Glomerular endothelial cell (primary cell): ENCODE data around the gene PICALM. TPM values are rescaled to one million over a fixed set of nuclear protein-coding genes. Genes with fewer than 3 reads are reported as not detected.

ENCODE experiments used
- DNase-seq: peaks from one replicate; pipeline ENCODE4 v3.0.0-alpha.2; 2011; ENCODE audit warnings: low read depth, low spot score; ENCODE audit errors: extremely low read depth
- total RNA-seq: library from RNA; depleted of rRNA; stranded (reverse); fragments of >200 nt; gene quantifications from 2 replicates; pipeline ENCODE4 v1.2.3, GENCODE V29; 2015

The PICALM gene
- total RNA-seq, 1 donor from 2014 or later, result 286 TPM

DNA sequence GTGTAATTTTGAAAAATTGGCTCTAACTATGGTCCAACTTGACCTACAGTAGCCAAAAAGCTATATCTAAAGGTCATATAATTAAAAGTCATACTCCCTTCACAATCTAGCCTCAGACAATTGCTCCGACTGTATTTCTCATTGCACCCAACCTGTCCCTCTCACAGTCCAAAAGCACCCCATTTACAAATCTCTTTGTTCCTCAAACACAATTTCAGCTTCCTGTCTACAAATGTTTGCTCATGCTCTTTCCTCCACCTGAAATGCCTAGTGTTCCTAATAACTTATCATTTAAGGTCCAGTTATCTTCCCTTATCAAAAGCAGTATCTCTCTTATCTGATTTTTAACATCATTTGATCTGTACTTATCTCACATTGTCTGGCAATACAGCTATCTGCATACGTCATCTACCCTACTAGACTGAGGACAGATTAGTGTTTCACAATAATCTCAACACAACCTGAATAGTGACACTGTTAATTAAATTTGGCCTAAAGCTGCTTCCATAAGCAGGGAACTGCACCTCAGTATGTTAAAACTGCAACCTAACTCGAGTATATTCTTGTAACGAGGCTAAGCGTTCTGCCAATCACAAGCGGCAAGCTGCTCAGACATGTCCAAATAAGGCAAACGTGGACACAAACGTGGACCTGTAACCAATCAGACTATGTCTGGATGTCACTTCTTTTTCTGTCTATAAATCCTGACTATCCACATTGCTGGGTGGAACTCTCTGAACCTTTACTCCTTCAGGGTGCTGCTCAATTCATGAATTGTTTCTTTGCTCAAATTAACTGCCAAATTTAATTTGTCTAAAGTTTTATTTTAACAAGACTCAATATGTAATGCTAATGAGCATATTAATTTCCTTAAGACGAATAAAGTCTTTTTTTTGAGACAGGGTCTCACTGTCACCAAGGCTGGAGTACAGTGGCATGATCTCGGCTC is 15.9 kb downstream of the PICALM start:
- no peak for DNase-seq

DNA sequence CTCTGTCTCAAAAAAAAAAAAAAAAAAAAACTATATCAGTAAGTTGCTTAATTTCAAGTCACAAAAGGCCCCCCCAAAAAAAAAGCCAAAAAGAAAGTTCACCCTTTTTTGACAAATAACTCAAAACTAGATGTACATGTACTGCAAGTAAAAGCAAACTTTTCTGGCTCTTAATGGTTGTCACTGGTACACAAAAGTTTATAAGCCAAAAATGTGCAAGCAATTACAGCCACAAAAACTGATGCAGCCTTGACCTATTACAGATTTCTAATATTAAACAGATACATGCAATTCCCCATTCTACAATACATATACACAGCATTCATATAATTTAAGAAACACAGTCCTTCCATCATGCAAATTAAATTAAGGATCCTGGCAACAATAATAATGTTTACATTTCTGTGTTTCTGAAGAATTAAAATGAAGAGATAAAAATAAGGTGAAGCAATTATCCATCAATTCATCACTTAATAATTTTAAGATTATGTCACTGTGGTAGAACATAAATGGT is 18.6 kb downstream of the PICALM start:
- DNase-seq, result no peak

DNA sequence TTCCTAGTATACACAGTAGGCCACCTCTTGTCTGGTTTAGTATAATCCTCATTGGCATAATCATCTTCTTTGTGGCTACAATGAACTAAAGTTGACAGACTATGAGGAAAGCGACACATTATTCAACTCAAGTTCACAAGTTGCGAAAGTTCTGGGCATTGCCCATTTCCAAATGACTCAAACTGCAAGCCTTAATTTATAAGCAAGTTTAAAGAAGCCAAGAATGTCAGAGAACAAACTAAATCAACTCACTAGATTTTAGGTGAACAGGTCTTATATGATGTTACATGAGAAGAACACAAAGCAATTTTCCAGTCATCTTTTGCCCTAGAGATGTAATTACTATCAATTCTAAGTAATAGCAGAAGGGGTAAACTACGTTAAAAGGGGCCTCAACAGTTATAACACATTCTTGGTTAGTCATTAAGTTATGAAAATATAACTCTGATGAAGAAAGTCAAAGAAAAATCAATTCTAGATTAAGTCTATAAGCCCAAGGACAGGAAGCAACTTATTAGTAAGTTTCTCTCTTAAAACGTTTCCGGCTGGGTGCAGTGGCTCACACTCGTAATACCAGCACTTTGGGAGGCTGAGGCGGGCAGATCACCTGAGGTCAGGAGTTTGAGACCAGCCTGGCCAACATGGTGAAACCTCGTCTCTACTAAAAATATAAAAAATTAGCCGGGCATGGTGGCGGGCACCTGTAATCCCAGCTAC is 21.5 kb downstream of the PICALM start:
- DNase-seq, result no peak

DNA sequence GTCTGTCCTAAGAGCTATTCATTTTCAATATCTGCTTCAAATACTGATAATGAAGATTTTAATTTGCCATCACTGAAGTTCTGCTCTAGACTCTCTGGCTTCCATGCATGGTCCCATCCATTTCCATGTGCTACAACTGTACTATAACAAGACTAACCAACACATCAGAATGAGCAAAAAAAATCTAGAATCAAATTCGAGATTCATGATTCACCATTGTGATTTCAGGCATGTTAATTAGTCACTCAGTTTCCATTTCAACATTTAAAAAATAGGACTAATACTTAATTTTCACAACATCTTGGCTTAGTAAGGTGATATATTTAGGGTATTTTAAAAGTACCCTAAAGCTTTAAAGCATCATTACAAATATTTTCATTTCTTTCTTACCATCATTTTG is 22.8 kb downstream of the PICALM start:
- DNase-seq, result no peak

DNA sequence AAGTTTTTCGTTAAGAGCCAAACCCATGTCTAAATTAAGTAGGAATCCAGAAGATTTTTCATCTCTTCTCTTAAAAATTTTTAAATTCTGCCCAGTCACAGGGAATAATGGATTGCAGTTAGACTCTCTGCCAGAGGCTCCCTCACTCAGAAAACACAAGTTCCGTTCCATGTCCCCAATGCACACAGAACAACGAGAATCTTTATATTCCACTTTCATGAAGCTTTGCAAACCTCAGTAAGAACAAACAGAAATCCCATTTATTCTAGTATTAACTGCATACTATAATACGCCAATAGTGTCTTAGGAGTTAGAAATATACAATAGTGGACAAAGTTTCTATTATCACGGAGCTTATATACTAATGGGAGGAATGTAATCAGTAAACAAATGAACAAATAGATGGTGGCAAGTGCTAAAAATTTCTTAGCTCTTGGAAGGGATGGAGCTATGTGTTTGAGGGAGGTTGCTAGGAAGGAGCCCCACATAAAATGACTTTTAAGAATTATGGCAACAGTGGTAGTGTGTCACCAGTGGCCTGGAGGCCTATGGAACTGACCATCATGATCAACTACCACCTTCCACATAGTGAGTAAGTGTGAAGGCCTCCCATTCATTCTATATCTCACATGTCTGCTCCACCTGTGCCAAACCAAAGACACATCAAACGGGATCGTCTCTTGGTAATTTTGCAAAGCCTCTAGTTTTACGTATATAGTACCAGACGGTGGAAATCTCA is 24.9 kb downstream of the PICALM start:
- DNase-seq, result no peak

DNA sequence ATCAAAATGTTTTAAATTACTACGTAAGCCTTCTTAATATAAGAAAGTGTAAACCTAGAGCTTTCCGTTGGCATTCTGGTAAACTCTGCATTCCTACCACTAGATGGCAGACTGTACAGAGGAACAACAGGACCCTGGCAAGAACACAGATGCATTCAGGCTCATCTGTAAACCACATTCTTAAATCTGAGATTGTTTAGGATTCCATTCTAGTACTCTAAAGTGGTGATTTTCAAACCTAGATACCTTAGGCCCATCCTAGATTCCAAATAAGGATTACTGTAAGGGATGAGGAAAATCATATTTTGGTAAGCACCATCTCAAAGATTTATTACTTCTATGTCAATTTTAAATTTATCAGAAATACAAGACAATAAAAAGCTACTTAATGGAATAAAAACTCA is 26.9 kb downstream of the PICALM start:
- DNase-seq, result peak; percentile 93

DNA sequence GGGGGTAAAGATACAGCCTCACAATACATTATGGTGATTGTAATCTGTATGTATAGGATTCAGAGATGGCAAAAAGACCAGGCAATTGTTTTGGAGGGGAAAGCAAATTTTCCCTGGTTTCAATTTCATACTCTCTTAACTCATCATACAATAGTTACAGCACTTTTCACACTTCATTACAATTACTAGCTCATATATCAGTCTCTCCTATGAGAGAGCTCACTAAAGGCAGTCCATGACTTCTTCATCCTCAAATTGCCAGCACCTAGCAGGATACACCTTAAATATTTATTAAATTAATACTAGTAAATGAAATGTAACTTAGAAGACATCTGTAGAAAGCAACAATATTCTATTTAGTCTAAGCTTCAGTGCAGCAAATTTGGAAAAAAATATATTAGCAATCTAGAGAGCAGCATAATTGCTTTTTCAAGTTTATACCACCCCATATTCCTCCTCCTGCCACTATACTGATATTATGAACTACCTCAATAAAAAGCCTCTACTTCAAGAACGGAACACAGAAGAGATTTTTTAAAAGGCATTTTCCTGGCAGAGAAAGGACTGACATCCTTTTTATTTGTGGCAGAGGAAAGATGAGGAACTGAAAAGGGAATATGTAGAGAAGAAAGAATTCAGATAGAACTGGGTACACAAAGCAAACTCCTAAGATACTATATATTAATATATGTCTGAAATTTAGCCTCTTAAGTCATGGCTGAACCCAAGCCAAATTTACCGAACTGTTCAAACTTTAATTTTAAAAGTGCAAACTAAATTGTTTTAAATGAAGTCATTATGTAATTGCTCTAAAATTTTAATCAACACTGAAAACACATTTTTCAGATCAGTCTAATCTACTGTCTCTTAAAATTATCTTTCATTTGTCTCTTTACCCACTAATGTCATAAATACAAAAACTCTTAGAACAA is 27.7 kb downstream of the PICALM start:
- no peak for DNase-seq

DNA sequence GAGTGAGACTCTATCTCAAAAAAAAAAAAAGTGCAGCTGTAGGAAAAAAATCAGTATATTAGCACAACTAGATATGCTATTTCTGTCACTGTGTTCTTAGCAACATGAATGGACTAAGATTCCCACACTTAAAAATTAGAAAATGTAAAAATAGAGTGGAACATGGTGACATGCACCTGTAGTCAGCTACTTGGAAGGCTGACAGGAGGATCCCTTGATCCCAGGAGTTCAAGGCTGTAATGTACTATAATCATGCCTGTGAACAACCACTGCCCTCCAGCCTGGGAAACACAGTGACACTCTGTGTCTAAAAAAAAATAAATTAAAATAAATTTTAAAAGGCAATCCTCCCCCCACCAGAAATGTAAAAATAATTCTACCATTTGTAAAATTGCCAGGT is 29.8 kb downstream of the PICALM start:
- DNase-seq, result no peak

DNA sequence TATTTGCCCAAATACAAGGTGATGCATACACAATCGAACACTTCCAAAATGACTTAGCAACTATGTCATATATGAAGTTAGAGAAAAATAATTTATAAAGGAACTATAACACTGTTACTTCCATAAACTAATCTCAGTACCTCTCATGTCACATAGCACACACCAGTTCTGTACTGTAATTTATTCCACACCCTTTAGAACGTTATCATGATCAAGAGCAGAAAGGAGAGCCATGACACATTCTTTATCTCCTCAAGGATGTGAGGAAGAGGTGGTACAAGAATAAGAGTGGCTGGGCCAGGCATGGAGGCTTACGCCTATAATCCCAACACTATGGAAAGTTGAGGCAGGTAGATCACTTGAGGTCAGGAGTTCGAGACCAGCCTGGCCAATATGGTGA is 31.1 kb downstream of the PICALM start:
- DNase-seq, result no peak

DNA sequence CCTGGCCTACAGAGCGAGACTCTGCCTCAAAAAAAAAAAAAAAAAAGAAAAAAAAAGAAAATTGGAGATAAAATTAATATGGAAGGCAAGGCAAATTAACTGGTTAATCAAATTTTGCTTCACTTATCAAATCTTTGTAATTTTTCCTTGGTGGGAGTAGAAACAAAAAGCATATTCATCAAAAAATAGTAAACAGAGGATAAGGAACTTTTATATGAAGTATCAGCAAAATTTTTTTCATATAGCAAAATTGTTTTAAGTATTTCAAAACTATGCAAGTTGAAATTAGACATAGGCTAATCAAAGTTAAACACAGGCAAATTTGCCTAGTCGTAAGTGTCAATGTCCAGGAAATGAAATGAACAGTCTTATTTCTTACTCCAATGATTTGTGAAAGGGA is 33.0 kb downstream of the PICALM start:
- no peak for DNase-seq

DNA sequence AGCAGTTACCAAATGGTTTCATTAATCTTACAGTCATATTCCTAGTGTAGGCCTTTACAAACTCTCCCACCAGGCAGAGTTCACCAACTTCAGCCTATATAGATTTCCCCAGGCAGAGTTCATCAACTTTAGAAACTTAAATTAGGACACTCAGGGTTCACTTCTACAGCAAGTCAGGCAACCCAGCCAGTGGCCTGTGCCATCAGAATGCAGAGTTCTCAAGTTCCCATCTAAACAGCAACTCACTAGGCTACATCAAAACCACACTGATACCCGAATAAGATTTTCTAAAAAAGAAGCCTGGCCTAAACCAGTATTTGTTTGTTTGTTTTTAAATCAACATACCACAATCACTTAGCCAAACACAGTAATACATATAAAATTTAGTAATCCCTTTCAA is 33.7 kb downstream of the PICALM start:
- no peak for DNase-seq

DNA sequence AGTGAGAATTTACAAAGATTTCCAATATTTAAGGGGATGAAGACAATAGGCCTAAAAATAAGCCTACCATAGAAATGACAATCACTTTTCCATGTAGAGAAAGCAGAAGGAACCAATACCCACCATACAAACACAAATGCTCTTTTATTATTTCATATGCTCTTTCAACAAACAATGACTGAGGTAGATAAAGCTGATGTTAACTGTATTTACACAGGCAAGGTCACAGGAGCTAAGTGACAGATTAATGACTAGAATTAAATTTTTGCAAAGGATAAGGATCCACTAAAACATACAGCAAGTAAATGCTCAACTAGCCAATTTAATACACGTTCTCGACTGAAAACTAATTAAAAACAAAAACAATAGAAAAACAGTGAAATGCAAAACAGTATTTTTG is 34.2 kb downstream of the PICALM start:
- no peak for DNase-seq

DNA sequence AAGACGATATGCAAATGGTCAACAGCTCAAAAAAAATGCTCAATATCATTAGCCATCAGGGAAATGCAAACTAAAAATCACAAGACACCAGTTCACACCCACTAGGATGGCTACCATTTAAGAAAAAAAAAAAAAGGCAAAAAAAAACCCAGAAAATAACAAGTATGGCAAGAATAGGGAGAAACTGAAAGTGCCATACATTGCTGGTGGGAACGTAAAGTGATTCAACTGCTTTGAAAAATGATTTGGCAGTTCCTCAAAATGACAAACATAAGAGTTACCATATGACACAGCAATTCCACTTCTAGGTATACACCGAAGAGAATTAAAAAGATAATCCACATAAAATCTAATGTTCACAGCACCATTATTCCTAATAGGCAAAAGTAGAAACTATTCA is 47.5 kb downstream of the PICALM start:
- no peak for DNase-seq

DNA sequence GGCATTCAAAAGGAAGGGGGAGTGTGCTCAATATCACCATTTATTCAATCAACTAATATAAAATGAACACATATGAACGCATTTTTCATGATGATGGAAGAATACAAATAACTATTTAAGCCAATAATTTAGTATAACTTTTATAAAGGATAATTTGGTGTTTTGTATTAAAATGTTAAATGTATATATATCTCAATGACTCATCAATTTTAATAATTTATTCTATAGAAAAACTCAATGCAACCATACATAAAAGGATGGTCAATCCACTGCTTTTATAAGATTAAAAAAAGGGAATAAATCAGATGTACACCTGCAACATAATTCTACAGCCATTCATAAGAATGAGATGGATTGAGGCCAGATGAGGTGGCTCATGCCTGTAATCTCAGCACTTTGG is 50.6 kb downstream of the PICALM start:
- no peak for DNase-seq

DNA sequence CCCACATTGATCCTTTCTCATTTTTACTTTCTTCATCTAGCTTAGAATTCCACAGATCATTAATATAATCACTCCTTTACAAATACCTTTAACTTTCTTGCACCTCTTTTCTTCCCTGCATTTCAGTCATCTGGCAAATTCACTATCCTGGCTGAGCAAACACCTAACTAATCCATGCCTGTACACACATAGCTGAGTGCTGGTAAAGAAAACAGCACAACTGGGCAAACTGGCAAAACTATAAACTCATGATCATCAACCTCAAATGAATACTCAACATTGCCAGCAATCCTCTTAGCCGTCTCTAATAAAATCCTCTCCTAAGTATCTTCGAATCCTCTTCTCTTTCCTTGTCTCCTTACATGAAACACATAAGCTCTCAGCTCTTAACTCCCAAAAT is 52.4 kb downstream of the PICALM start:
- DNase-seq, result no peak

DNA sequence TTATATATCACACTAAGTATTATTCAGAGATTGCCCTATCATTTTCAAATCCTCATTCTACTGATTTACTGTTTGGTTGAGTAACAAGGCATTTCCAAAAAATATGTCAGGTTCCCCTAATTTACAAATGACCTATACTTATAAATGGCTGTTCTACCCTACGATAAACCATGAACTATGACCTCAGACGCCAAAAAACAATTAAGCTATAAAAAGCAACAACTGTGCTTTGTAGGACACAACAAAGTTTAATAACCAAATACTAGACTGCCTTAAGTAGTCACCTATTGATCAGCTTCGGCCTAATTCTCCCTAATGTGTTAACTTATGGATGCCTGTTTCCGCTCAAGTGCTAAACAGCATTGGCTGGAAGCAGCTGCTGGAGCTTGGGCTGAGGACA is 53.2 kb downstream of the PICALM start:
- DNase-seq, result no peak

DNA sequence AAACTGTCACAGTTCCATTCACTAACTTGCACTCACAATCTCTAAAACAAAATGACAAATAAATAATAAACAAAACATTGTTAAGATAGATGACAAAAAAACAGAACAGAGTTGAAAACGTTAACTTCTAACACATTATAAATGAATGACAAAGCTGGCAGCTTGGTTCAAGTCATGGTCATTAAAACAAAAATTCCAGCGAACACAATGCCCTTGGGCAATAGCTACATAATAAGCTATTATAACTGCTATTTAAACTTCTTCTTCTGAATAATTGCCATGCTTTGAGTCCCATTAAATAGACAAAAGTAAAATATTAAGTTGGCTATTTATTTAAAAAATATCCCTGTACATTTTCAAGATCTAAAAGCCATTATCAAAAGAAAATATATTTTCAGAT is 54.7 kb downstream of the PICALM start:
- no peak for DNase-seq

DNA sequence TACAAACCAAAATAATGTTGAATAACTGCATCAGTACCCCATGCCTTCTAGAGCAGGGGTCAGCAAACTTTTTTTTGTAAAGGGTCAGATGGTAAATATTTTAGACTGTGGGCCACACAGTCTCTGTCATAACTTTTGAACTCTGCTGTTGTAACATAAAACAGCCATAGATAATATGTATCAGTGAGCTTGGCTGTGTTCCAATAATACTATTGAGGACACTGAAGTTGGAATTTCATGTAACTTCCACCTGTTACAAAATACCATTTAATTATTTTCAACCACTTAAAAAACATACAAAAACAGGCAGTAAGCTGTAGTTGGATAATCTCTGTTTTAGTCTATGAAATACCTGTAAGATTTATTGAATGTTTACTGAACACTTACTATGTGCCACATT is 55.2 kb downstream of the PICALM start:
- DNase-seq, result no peak

DNA sequence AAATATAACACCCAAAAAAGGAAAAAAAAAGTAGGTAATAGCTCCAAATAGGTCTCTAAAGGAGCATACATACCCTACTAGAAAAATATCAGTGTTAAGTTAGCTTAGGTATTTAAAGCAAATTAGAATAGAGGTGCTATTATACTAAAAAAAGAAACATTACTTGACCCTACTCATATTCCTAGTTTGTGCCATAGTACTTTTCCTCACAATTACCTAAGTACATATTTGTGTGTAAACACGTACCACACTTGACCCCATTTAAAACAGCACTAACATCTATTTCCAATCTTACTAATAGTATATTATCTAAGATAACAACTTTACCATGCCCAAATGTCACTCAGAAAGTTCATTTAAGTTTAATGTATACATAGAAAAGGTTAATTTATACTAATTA is 57.7 kb downstream of the PICALM start:
- DNase-seq, result no peak

DNA sequence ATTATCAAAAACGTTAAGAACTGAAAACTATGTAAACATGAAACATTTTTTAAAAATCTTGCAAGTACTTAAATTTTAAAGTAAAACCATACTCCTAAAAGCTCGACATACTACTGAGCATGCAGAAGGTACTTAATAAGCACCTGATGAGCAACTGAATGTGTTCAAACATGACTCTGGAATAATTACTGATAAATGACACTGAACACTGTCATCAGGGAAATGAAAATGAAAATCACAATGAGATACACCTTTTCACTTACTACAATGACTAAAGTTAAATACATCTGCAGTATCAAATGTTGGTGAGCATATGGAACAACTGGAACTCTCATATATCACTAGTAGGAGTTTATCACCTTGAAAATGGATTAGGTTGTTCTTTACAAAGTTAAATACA is 65.2 kb downstream of the PICALM start:
- no peak for DNase-seq
